ENCODE data around the gene INCENP. TPM values are rescaled to one million over a fixed set of nuclear protein-coding genes. Genes with fewer than 3 reads are reported as not detected.
A peak's percentile ranks its signal among the peaks of the same experiment; 100 is the strongest.

The INCENP gene
- total and polyA plus RNA-seq, 8 donors, result 2.6 to 32.1 (median 5.1) TPM

DNA sequence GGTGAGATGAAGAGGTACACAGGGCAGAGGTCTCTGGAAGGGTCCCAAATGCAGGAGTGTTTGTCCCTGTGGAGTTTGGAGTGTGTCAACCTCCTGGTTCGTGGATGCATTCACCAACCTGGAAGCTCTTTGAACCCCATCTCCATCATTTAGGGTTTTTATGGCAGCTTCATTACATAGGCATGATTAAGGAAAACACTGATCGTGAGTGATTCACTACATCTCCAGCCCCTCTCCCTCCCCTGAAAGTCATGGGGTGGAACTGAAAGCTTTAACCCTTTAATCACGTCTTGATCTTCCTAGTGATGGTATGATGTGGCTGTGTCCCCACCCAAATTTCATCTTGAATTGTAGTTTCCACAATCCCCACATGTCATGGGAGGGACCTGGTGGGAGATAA lies 19.8 kb upstream of the INCENP start:
- TF ChIP-seq EP300 (IDR thresholded peaks at IDR 0.05) (no peak), CTCF (IDR thresholded peaks at IDR 0.05) (no peak), POLR2AphosphoS5 (IDR thresholded peaks at IDR 0.05) (no peak), POLR2A (IDR thresholded peaks at IDR 0.05) (no peak)
- Histone ChIP-seq H3K27me3 (no peaks in the 10 kb centered on the region), H3K36me3 (no peaks in the 10 kb centered on the region), H3K4me3 (no peak overlapping the region), H3K9me3 (no peaks in the 10 kb centered on the region), H3K27ac (peak overlapping the region in 4 of 5 donors; percentile 73 to 83 (median 82)), H3K4me1 (peaks cover 11 to 35% (median 17%) of the 10 kb centered on the region in 4 donors)
- intact Hi-C loops (cut with DNase I; ENCODE audit: low total_unique reads), result loop anchor here (10.0 kb wide), 1 partner anchor 299 kb away; no protein-coding TSS in a partner anchor
- WGBS, 5 donors, result 40 to 54% (median 49%) methylated on average over 3 of the region's 3 CpGs
- no peak for DNase-seq

GRCh38 chr11:62104816-62105653 lies 18.8 kb upstream of the INCENP start:
- peak overlapping the region; percentile 17 to 31 (median 23) for H3K4me3 ChIP-seq
- H3K4me1 ChIP-seq, result peaks cover 11 to 35% (median 17%) of the 10 kb centered on the region in 4 donors
- intact Hi-C loops (cut with DNase I; ENCODE audit: low total_unique reads), result loop anchor here (10.0 kb wide), 1 partner anchor 300 kb away; no protein-coding TSS in a partner anchor
- H3K27me3 ChIP-seq, result no peaks in the 10 kb centered on the region
- H3K27ac ChIP-seq, result peak overlapping the region; percentile 54 to 83 (median 82)
- H3K9me3 ChIP-seq, result no peaks in the 10 kb centered on the region
- no peaks in the 10 kb centered on the region for H3K36me3 ChIP-seq
- WGBS, 5 donors, result 27 to 37% (median 35%) methylated on average over 11 of the region's 11 CpGs
- DNase-seq, result peak in 1 of 2 donors; percentile 83
- TF ChIP-seq POLR2A (IDR thresholded peaks at IDR 0.05) (no peak), POLR2AphosphoS5 (IDR thresholded peaks at IDR 0.05) (peak; percentile 28 to 73 (median 61))

DNA sequence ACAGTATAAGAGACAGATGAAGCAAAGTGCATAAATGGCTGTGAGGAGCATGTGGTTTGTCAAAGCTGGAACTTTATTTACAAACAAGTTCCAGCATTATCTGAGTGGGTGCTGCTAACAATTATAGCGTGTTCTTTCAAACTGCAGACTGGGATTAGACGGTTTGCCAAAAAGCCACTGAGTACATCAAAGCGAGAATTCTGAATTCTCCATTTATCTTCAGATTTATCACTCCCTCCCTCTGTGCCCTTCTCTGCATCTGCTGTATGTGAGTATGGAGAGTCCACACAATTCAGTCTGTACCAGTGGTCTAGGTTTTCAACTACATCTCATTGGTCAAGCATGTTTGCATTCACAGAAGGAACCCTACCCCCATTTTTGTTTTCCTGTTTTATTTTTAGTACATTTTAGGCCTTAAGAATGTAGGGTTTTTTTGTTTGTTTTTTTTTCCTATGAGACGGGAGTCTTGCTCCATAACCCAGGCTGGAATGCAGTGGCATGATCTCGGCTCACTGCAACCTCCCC lies 18.1 kb upstream of the INCENP start:
- no peaks in the 10 kb centered on the region for H3K9me3 ChIP-seq
- no peaks in the 10 kb centered on the region for H3K36me3 ChIP-seq
- DNase-seq, result peak in 1 of 2 donors; percentile 32
- TF ChIP-seq CTCF (IDR thresholded peaks at IDR 0.05), result no peak
- no peak for TF ChIP-seq EP300 (IDR thresholded peaks at IDR 0.05)
- no peak for TF ChIP-seq POLR2AphosphoS5 (IDR thresholded peaks at IDR 0.05)
- TF ChIP-seq POLR2A (IDR thresholded peaks at IDR 0.05), result no peak
- peak overlapping the region in 4 of 5 donors; percentile 73 to 83 (median 82) for H3K27ac ChIP-seq
- peaks cover 11 to 35% (median 17%) of the 10 kb centered on the region in 4 donors for H3K4me1 ChIP-seq
- intact Hi-C loops (cut with DNase I; ENCODE audit: low total_unique reads), result loop anchor here (10.0 kb wide), 1 partner anchor 301 kb away; no protein-coding TSS in a partner anchor
- no peaks in the 10 kb centered on the region for H3K27me3 ChIP-seq
- WGBS, 5 donors, result 20 to 44% (median 24%) methylated on average over 5 of the region's 5 CpGs
- H3K4me3 ChIP-seq, result peak overlapping the region; percentile 17 to 31 (median 23)

GRCh38 chr11:62108017-62108750 lies 15.6 kb upstream of the INCENP start:
- H3K9me3 ChIP-seq, result no peaks in the 10 kb centered on the region
- intact Hi-C loops (cut with DNase I; ENCODE audit: low total_unique reads), result loop anchor here (10.0 kb wide), 1 partner anchor 303 kb away; no protein-coding TSS in a partner anchor
- H3K4me1 ChIP-seq, result peaks cover 12 to 45% (median 26%) of the 10 kb centered on the region in 4 donors
- DNase-seq, result peak in 1 of 2 donors; percentile 87
- 34 to 46% (median 44%) methylated on average over 14 of the region's 14 CpGs for WGBS, 5 donors
- H3K4me3 ChIP-seq, result no peak overlapping the region
- H3K27ac ChIP-seq, result no peak overlapping the region
- no peaks in the 10 kb centered on the region for H3K27me3 ChIP-seq
- no peaks in the 10 kb centered on the region for H3K36me3 ChIP-seq
- TF ChIP-seq POLR2AphosphoS5 (IDR thresholded peaks at IDR 0.05), result no peak
- TF ChIP-seq CTCF (IDR thresholded peaks at IDR 0.05), result peak in 5 of 7 experiments; percentile 68 to 83 (median 72)
- no peak for TF ChIP-seq EP300 (IDR thresholded peaks at IDR 0.05)

All from stomach (tissue), 9 donors.